KBM-7 (cell line): ENCODE results near the gene MSH5.
"Not testable (repeated sequence)": the region's sequence is repeated elsewhere in the genome, so short reads cannot be mapped to it uniquely, and the experiment has no call there.

Source experiments
- DNase-seq: peaks from one replicate; pipeline ENCODE4 v3.0.0-alpha.2; 2015
- in situ Hi-C: fragments of 300-500 bp; cut with MboI; formaldehyde crosslinking; loops from 2 replicates; pipeline ENCODE4 v1.14.3; 2020; ENCODE audit warnings: low sequenced_read_pairs, low pct_unique_long_range_greater_than_20kb, mixed read lengths

Gene MSH5

GRCh38 chr6:31739639-31740396 lies at the start of gene MSH5:
TSS of gene MSH5 (plus strand) at chr6:31740005. CDS start at chr6:31740467, 462 bp downstream.
- in situ Hi-C loops: no loop called here
- DNase-seq: peak; percentile 100

- no peak for DNase-seq
- in situ Hi-C loops: no loop called here
Measured at GRCh38 chr6:31690231-31691077, 49.4 kb upstream of the MSH5 start.

GRCh38 chr6:31691078-31691463 lies 48.7 kb upstream of the MSH5 start:
- in situ Hi-C loops: no loop called here
- DNase-seq: no peak

GRCh38 chr6:31691564-31692108 lies 48.2 kb upstream of the MSH5 start:
- DNase-seq: no peak
- in situ Hi-C loops: no loop called here

GRCh38 chr6:31692353-31692752 lies 47.5 kb upstream of the MSH5 start:
- no peak for DNase-seq
- in situ Hi-C loops: no loop called here

- in situ Hi-C loops: no loop called here
Measured at GRCh38 chr6:31692886-31693285, 46.9 kb upstream of the MSH5 start.

GRCh38 chr6:31693535-31693934 lies 46.3 kb upstream of the MSH5 start:
- DNase-seq: no peak
- in situ Hi-C loops: no loop called here

More at GRCh38 chr6:31692886-31693285, 46.9 kb upstream of the MSH5 start:
- DNase-seq: no peak

GRCh38 chr6:31697555-31697954 lies 42.2 kb upstream of the MSH5 start:
- in situ Hi-C loops: no loop called here
- peak; percentile 18 for DNase-seq

GRCh38 chr6:31700740-31701401 lies 38.9 kb upstream of the MSH5 start:
- no peak for DNase-seq
- in situ Hi-C loops: no loop called here

- DNase-seq: no peak
- in situ Hi-C loops: no loop called here
Measured at GRCh38 chr6:31701666-31702404, 38.0 kb upstream of the MSH5 start.

- DNase-seq: no peak
- in situ Hi-C loops: no loop called here
Measured at GRCh38 chr6:31702405-31702818, 37.4 kb upstream of the MSH5 start.

GRCh38 chr6:31702819-31703716 lies 36.7 kb upstream of the MSH5 start, which contains the start of gene ABHD16A:
TSS of gene ABHD16A (minus strand) at chr6:31703324. CDS start at chr6:31703281, 43 bp downstream.
- DNase-seq: peak; percentile 98
- in situ Hi-C loops: no loop called here

GRCh38 chr6:31705931-31706330 lies 33.9 kb upstream of the MSH5 start:
- in situ Hi-C loops: no loop called here
- DNase-seq: no peak

- DNase-seq: no peak
- in situ Hi-C loops: no loop called here
Measured at GRCh38 chr6:31706599-31706998, 33.2 kb upstream of the MSH5 start, which contains the start of gene LY6G6F. TSS of gene LY6G6F (plus strand) at chr6:31706866. CDS start at chr6:31706907, 41 bp downstream.

GRCh38 chr6:31707701-31708100 lies 32.1 kb upstream of the MSH5 start:
- in situ Hi-C loops: no loop called here
- DNase-seq: no peak

- DNase-seq: no peak
- in situ Hi-C loops: no loop called here
Measured at GRCh38 chr6:31708224-31708623, 31.6 kb upstream of the MSH5 start.

GRCh38 chr6:31709157-31709556 lies 30.6 kb upstream of the MSH5 start:
- in situ Hi-C loops, DNase-seq: not testable (repeated sequence)
